ENCODE measurements around the gene FCRLB.
A peak's percentile ranks its signal among the peaks of the same experiment; 100 is the strongest.

FCRLB gene

DNA sequence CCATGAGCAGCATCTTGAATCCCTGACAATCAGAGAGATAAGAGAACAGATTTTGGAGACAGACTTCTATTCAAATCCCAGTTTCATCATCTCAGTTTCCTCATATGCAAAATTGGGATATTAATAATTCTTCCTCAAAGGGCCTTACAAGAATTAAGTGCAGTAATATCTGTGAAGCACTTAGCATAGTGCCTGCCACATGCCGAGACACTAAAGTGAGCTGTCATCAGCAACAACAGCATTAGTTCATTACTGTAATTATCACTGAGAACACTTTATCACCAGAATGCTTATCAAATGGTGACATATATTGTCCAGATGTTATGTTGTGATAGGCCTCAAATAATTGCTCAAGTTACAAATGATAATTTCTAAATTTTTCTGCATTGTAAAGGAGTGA, 922 bp upstream of the FCRLB start:
- Histone ChIP-seq H3K9me3 (ENCODE audit: insufficient read depth, low read length) (no peaks in the 10 kb centered on the region), H3F3A (ENCODE audit: insufficient read depth) (peaks cover 14% of the 10 kb centered on the region), H3K4me3 (ENCODE audit: insufficient read depth, low read length, poor library complexity, severe bottlenecking) (no peak overlapping the region), H3K27me3 (ENCODE audit: low read length) (no peaks in the 10 kb centered on the region), H3K9ac (ENCODE audit: low read length) (no peak overlapping the region), H3K4me2 (ENCODE audit: low read depth, low read length, poor library complexity, severe bottlenecking) (peak overlapping the region; percentile 18), H3K9me2 (replicated peaks; ENCODE audit: insufficient read depth, low read length) (no peaks in the 10 kb centered on the region), H3K27ac (ENCODE audit: low read depth, low read length) (no peak overlapping the region), H3K36me3 (ENCODE audit: low read length) (no peaks in the 10 kb centered on the region), H4K20me1 (ENCODE audit: low read depth, low read length) (no peaks in the 10 kb centered on the region), H3K79me2 (ENCODE audit: insufficient read depth, low read length) (no peaks in the 10 kb centered on the region), H2AFZ (ENCODE audit: low read depth, low read length, severe bottlenecking) (no peak overlapping the region)
- TF ChIP-seq EZH2phosphoT487 (conservative IDR thresholded peaks at IDR 0.05; ENCODE audit: low read length) = no peak
- TF ChIP-seq, protein P1, sequence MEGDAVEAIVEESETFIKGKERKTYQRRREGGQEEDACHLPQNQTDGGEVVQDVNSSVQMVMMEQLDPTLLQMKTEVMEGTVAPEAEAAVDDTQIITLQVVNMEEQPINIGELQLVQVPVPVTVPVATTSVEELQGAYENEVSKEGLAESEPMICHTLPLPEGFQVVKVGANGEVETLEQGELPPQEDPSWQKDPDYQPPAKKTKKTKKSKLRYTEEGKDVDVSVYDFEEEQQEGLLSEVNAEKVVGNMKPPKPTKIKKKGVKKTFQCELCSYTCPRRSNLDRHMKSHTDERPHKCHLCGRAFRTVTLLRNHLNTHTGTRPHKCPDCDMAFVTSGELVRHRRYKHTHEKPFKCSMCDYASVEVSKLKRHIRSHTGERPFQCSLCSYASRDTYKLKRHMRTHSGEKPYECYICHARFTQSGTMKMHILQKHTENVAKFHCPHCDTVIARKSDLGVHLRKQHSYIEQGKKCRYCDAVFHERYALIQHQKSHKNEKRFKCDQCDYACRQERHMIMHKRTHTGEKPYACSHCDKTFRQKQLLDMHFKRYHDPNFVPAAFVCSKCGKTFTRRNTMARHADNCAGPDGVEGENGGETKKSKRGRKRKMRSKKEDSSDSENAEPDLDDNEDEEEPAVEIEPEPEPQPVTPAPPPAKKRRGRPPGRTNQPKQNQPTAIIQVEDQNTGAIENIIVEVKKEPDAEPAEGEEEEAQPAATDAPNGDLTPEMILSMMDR (IDR thresholded peaks at IDR 0.05; ENCODE audit: insufficient read depth, low read length, poor library complexity, severe bottlenecking) = no peak

DNA sequence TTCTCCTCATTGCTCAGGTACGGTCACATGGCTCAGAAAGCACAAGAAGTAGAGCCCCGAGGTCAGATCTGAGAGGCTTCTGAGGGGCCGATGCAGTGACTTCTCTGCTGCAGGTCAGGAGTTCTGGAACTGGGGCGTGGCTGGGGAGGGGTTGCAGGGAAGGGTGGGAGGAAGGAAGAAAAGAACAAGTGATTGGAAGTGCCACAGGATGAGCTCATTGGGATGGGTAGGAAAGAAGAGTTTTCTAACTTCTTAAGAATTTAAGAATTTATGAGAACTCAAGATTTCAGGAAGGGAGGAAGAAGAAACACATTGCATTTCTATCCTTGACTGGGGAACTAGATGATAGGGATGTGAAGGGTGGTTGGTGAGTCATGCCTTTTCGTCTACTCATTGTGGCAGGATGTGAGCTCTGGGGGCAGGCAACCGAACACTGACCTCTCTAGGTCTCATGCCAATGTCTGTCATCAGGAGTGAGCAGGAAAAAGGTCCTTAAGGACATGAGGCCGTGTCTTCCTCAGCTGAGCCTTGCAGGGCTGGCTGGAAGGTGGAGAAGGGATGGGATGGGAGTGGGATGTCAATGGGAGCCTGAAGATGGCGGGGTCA, 497 bp downstream of the FCRLB start:
- Histone ChIP-seq H3K27me3 (ENCODE audit: low read length) (no peaks in the 10 kb centered on the region), H4K20me1 (ENCODE audit: low read depth, low read length) (no peaks in the 10 kb centered on the region), H3K9me2 (replicated peaks; ENCODE audit: insufficient read depth, low read length) (no peaks in the 10 kb centered on the region), H3K4me2 (ENCODE audit: low read depth, low read length, poor library complexity, severe bottlenecking) (no peak overlapping the region), H3K36me3 (ENCODE audit: low read length) (no peaks in the 10 kb centered on the region), H3K4me3 (ENCODE audit: insufficient read depth, low read length, poor library complexity, severe bottlenecking) (no peak overlapping the region), H3K9ac (ENCODE audit: low read length) (no peak overlapping the region), H3K27ac (ENCODE audit: low read depth, low read length) (no peak overlapping the region), H3F3A (ENCODE audit: insufficient read depth) (peaks cover 12% of the 10 kb centered on the region; the same call in 1 of the 2 replicates), H3K9me3 (ENCODE audit: insufficient read depth, low read length) (no peaks in the 10 kb centered on the region), H2AFZ (ENCODE audit: low read depth, low read length, severe bottlenecking) (no peak overlapping the region), H3K79me2 (ENCODE audit: insufficient read depth, low read length) (no peaks in the 10 kb centered on the region)
- TF ChIP-seq, protein P1 (IDR thresholded peaks at IDR 0.05; ENCODE audit: insufficient read depth, low read length, poor library complexity, severe bottlenecking) = no peak
- no peak for TF ChIP-seq EZH2phosphoT487 (conservative IDR thresholded peaks at IDR 0.05; ENCODE audit: low read length)

DNA sequence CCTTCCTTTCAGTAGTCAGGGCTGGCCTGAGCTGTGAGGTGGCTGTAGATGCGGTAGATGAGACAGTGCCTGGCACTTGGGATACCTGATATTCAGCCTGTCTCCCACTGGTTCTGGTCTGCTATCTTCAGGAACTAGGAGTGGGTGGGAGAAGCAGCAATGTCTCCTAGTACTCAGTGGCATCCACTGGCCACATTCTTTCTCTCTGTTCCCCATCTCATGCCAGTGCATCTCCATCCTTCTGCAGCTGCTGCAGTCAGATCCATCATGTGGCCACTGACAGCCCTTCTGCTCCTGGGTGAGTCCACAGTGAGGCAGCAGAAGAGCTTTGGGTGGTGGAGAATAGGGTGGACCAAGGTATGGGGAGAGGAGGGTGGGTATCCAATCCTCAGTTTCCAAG, 1.1 kb downstream of the FCRLB start:
- no peaks in the 10 kb centered on the region for H3K27me3 ChIP-seq (ENCODE audit: low read length)
- H3K9me2 ChIP-seq (replicated peaks; ENCODE audit: insufficient read depth, low read length) = no peaks in the 10 kb centered on the region
- TF ChIP-seq EZH2phosphoT487 (conservative IDR thresholded peaks at IDR 0.05; ENCODE audit: low read length) = no peak
- TF ChIP-seq, protein P1 (IDR thresholded peaks at IDR 0.05; ENCODE audit: insufficient read depth, low read length, poor library complexity, severe bottlenecking) = no peak
- peaks cover 15% of the 10 kb centered on the region for H3F3A ChIP-seq (ENCODE audit: insufficient read depth)
- H3K27ac ChIP-seq (ENCODE audit: low read depth, low read length) = no peak overlapping the region
- H2AFZ ChIP-seq (ENCODE audit: low read depth, low read length, severe bottlenecking) = no peak overlapping the region
- no peak overlapping the region for H3K4me3 ChIP-seq (ENCODE audit: insufficient read depth, low read length, poor library complexity, severe bottlenecking)
- no peak overlapping the region for H3K4me2 ChIP-seq (ENCODE audit: low read depth, low read length, poor library complexity, severe bottlenecking)
- H3K79me2 ChIP-seq (ENCODE audit: insufficient read depth, low read length) = no peaks in the 10 kb centered on the region
- H4K20me1 ChIP-seq (ENCODE audit: low read depth, low read length) = no peaks in the 10 kb centered on the region
- H3K9ac ChIP-seq (ENCODE audit: low read length) = no peak overlapping the region
- H3K9me3 ChIP-seq (ENCODE audit: insufficient read depth, low read length) = no peaks in the 10 kb centered on the region
- H3K36me3 ChIP-seq (ENCODE audit: low read length) = no peaks in the 10 kb centered on the region
